GM10266 (cell line): ENCODE data around the gene NOS2.

Experiments used
- DNase-seq: peaks from one replicate; pipeline ENCODE4 v3.0.0; 2012; ENCODE audit errors: extremely low spot score
- TF ChIP-seq, protein P1 (sequence below): IDR thresholded peaks from 2 replicates; pipeline ENCODE4 v1.5.1; 2012; ENCODE audit warnings: mild to moderate bottlenecking, low read depth; ENCODE audit not compliant: control insufficient read depth, insufficient read depth; ENCODE audit errors: missing control alignments

Gene NOS2

DNA sequence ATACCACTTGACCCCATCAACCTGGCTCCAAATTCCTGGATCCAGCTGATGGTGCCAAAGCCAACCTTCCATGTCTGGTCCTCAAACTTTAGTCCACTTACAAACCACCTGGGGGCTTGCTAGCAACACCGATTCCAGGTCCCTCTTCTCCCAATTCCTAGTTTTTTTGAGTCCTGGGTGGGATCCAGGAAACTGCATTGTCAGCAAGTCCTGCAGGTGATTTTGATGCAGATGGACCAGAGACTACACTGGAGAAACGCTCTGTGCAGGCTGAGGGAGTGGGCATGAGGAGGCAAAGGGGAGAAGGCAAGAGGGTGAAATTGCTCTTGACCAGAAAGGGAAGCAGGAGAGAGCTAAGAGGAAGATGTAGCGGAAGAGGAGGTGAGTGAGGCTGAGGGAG, 21.0 kb upstream of the NOS2 start:
- TF ChIP-seq, protein P1, sequence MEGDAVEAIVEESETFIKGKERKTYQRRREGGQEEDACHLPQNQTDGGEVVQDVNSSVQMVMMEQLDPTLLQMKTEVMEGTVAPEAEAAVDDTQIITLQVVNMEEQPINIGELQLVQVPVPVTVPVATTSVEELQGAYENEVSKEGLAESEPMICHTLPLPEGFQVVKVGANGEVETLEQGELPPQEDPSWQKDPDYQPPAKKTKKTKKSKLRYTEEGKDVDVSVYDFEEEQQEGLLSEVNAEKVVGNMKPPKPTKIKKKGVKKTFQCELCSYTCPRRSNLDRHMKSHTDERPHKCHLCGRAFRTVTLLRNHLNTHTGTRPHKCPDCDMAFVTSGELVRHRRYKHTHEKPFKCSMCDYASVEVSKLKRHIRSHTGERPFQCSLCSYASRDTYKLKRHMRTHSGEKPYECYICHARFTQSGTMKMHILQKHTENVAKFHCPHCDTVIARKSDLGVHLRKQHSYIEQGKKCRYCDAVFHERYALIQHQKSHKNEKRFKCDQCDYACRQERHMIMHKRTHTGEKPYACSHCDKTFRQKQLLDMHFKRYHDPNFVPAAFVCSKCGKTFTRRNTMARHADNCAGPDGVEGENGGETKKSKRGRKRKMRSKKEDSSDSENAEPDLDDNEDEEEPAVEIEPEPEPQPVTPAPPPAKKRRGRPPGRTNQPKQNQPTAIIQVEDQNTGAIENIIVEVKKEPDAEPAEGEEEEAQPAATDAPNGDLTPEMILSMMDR: no peak
- DNase-seq: no peak

DNA sequence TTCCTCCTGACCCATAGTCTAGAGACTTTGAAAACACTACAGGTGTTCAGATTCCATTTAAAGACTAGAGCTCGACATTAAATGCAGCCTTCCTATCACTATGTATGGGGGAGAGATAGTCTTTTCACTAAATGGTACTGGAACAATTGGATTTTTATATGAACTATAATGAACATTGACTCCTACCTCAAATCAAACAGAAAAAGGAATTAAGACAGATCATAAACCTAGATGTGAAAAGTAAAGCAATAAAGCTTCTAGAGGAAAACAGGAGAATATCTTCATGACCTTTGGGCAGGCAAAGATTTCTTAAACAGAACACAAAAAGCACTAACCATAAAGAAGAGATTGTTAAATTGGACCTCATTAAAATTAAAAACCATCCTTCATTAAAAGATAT, 18.8 kb upstream of the NOS2 start:
- TF ChIP-seq, protein P1: no peak

DNA sequence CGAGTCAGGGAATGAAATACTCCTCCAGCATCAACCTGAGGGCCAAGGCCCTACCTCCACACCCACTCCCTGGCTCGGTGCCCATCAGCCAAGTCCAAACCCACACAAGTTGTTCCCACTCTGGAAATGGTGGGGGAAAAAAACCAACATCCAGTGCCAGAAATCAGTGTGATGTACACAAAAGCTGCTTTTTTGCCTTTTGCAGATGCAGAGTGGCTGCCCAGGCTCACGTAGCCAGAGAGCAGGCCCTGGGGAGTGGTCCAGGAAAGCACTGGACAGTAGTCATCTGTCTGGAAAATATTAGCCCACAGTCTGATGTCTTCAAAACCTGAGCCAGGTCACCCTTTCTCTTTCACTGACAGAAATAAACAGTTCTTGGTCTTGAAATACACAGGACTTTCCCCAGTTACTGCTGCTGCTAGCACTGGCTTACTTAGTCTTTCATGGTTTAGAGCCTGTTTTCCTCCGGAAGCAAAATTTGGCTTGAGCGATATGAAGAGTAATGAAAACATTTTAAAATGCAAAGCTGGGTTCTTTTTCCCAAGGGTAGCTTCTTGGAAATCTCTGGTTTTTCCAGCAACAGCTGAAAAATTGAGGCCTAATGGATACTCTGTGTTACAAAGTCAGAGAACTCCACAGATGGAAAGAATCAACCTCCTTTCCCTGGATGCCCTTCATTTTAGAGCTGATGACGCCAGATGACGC, 18.2 kb upstream of the NOS2 start:
- no peak for DNase-seq
- TF ChIP-seq, protein P1: no peak

More for the DNA sequence above, 18.8 kb upstream of the NOS2 start:
- DNase-seq: no peak

DNA sequence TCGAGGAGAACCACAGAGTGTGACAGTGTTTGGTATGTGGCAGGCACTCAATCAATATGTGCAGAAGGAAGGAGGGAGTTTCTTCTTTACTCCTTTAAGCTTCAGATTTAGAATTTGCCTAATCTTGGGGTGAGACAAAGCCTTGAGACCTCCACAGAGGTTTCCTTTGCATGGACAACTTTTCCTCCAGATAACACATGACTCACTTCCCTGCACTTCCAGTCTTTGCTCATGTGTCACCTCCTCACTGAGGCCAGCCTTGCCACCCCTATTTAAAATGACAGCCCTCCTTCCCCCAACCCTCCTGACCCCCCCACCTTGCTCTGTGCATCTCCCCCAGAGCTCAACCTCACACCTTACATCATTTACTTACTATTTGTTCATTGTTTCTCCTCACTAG, 17.4 kb upstream of the NOS2 start:
- TF ChIP-seq, protein P1: no peak
- DNase-seq: no peak

DNA sequence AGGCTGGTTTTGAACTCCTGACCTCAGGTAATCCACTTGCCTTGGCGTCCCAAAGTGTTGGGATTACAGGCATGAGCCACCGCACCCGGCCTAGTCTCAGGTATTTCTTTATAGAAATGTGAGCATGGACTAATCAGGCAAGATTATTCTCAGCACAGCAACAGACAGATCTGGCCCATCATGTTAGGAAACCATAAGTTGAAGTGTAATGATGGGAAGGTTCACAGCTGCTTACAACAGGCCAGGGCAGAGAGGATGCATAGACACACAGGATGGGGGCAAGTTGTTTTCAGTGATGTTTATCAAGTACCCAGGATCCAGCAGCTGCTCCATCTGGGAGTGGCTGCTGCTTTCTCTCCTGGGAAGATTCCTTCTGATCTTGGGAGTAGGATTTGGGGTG, 16.6 kb upstream of the NOS2 start:
- DNase-seq: no peak
- TF ChIP-seq, protein P1: no peak

DNA sequence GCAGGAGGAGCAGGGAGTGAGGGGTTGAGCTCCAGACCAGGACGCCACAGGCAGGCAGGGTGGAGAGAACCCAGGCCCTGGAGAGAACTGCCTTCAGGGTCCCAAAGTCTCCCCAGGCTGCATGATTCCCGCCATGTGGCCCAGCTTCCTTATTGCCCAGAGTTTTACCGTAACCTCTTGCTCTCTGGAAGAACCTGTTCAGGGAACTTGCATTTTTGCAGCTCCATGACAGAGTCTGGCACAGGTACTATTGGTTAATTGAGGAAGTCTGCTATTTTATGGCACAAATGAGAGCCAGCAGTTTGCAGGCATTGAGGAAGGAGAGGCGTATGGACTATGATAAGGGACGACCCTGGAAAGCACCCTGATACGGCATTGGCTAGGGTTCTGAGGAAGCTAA, 11.6 kb upstream of the NOS2 start:
- TF ChIP-seq, protein P1: no peak
- DNase-seq: no peak

DNA sequence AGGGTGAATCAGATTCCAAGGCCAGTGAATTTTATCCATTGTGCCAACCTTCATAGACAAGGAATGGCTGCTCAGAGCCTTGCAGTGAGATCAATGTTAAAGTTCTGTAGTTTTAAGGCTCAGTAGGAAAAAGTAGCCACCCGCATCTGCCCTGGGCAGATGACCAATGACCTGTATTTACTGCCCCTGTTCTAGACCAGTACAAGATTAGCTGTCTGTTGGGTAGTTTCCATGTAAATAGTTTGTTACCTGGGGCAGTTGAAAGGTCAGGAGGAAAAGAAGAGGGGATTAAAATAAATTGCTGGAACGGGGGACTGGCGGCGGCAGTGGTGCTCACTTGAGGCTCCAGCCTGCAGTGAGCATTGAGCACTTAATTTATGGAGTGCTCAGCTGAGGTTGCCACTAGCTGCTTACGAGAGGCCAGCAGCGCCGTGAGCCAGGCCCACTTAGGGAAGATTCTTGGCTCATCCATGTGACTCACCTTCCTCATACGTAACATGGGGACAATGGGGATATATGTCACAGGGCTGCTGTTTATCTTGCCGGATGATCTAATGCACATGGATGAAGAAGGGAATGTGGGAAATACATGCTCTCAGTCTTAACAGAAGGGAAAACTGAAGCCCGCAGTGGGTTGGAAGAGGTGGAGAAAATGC, 10.7 kb upstream of the NOS2 start:
- DNase-seq: no peak
- TF ChIP-seq, protein P1: no peak
